A673 (cell line): ENCODE measurements around the gene EXPH5. TPM values are rescaled to one million over a fixed set of nuclear protein-coding genes. Genes with fewer than 3 reads are reported as not detected.

Experiments used
- BruUV-seq: library from RNA; stranded (reverse); fragments of 400-500 nt; replicated peaks from 2 replicates; lab custom pipeline; 2021; lab: Mats Ljungman, UMichigan
- CTCF ChIA-PET: fragments of 300-600 bp; sonication (Branson Sonifier 250); formaldehyde crosslinking; loops from one replicate; lab custom pipeline; 2022; ENCODE audit warnings: antibody characterized with exemption; lab: Charles Lee
- POLR2A ChIA-PET: fragments of 300-600 bp; sonication (Branson Sonifier 250); formaldehyde crosslinking; loops from one replicate; lab custom pipeline; 2022; ENCODE audit warnings: antibody characterized with exemption; ENCODE audit not compliant: low non-redundant PET; lab: Charles Lee
- DNase-seq: peaks from one replicate; pipeline ENCODE4 v3.0.0-alpha.2; 2015; ENCODE audit warnings: low spot score
- H3K27ac ChIP-seq: fragments of 200-600 bp; sonication (generic); 2 replicates; pipeline ENCODE4 v1.5.1; 2016; ENCODE audit warnings: mixed run types, low read depth, mild to moderate bottlenecking, mixed read lengths, antibody characterized with exemption, low read length; ENCODE audit not compliant: poor library complexity, severe bottlenecking
- H3K27me3 ChIP-seq: fragments of 200-600 bp; sonication (generic); replicated peaks from 2 replicates; pipeline ENCODE4 v1.6.1; 2017; ENCODE audit warnings: mixed run types, low read depth, mild to moderate bottlenecking, mixed read lengths, antibody characterized with exemption, low read length; ENCODE audit not compliant: insufficient read depth, poor library complexity
- H3K36me3 ChIP-seq: fragments of 200-600 bp; sonication (generic); 2 replicates; pipeline ENCODE4 v1.6.1; 2016; ENCODE audit warnings: mixed run types, mild to moderate bottlenecking, mixed read lengths, antibody characterized with exemption, low read length; ENCODE audit not compliant: insufficient read depth, poor library complexity, severe bottlenecking
- H3K4me1 ChIP-seq: fragments of 200-600 bp; sonication (generic); 2 replicates; pipeline ENCODE4 v1.6.1; 2017; ENCODE audit warnings: mixed run types, mild to moderate bottlenecking, mixed read lengths, antibody characterized with exemption, low read length; ENCODE audit not compliant: insufficient read depth, poor library complexity, severe bottlenecking
- H3K4me3 ChIP-seq: fragments of 200-600 bp; sonication (generic); 2 replicates; pipeline ENCODE4 v1.5.1; 2016; ENCODE audit warnings: low read depth, mixed run types, mild to moderate bottlenecking, mixed read lengths, low read length; ENCODE audit not compliant: poor library complexity, severe bottlenecking
- H3K9me3 ChIP-seq: fragments of 200-600 bp; sonication (generic); 2 replicates; pipeline ENCODE4 v1.6.1; 2016; ENCODE audit warnings: mixed run types, low read depth, mild to moderate bottlenecking, mixed read lengths, antibody characterized with exemption, low read length; ENCODE audit not compliant: poor library complexity, severe bottlenecking
- EZH2 ChIP-seq: fragments of 200-600 bp; sonication (generic); IDR thresholded peaks from 2 replicates; pipeline ENCODE4 v1.6.1; 2017; ENCODE audit warnings: borderline replicate concordance, low read depth, mild to moderate bottlenecking, mixed read lengths, antibody characterized with exemption, low read length; ENCODE audit not compliant: poor library complexity, severe bottlenecking
- intact Hi-C: fragments of 100-400 bp; cut with micrococcal nuclease; formaldehyde crosslinking; loops from one replicate; pipeline ENCODE4 v1.10.0; 2022; ENCODE audit not compliant: unreplicated experiment
- total RNA-seq: library from RNA; stranded (reverse); gene quantifications from 2 replicates; pipeline ENCODE4 v1.2.3, GENCODE V29; 2021
- TF ChIP-seq, protein P1 (sequence below): fragments of 300-800, 200-600 bp; sonication (generic); conservative IDR thresholded peaks from 2 replicates; pipeline ENCODE4 v1.5.1; 2017; ENCODE audit warnings: low read depth, mild to moderate bottlenecking, antibody characterized with exemption, low read length, moderate library complexity, mixed read lengths

EXPH5 gene
- total RNA-seq, 1 experiment from 2014 or later = 0.26 TPM

DNA sequence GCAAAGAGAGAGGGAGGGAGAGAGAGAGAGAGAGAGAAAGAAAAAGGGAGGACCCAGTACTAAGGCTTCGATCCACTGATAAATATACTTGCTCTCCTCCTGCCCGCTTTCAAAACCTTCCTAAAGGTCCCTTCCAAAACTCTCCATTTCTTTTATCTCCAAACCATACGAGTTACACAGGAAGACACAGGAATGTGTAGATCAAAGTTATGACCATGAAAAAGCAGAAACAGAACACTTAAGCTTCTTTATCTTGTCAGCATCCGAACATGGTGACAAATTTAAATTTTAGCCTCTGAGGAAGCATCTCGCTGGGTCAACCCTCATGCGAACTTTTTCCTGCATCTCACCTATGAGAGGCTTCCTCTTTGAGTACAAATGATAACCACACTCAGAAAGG is 66.2 kb downstream of the EXPH5 start:
- H3K9me3 ChIP-seq = no peaks in the 10 kb centered on the region
- H3K27me3 ChIP-seq = no peaks in the 10 kb centered on the region
- intact Hi-C loops = no loop called here
- POLR2A ChIA-PET = no interaction called here
- CTCF ChIA-PET = no interaction called here
- no peak overlapping the region for H3K4me3 ChIP-seq
- BruUV-seq = no TSS peak
- DNase-seq = no peak
- TF ChIP-seq, protein P1, sequence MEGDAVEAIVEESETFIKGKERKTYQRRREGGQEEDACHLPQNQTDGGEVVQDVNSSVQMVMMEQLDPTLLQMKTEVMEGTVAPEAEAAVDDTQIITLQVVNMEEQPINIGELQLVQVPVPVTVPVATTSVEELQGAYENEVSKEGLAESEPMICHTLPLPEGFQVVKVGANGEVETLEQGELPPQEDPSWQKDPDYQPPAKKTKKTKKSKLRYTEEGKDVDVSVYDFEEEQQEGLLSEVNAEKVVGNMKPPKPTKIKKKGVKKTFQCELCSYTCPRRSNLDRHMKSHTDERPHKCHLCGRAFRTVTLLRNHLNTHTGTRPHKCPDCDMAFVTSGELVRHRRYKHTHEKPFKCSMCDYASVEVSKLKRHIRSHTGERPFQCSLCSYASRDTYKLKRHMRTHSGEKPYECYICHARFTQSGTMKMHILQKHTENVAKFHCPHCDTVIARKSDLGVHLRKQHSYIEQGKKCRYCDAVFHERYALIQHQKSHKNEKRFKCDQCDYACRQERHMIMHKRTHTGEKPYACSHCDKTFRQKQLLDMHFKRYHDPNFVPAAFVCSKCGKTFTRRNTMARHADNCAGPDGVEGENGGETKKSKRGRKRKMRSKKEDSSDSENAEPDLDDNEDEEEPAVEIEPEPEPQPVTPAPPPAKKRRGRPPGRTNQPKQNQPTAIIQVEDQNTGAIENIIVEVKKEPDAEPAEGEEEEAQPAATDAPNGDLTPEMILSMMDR = no peak
- TF ChIP-seq EZH2 = no peak
- no peaks in the 10 kb centered on the region for H3K36me3 ChIP-seq
- H3K4me1 ChIP-seq = no peaks in the 10 kb centered on the region
- H3K27ac ChIP-seq = no peak overlapping the region

DNA sequence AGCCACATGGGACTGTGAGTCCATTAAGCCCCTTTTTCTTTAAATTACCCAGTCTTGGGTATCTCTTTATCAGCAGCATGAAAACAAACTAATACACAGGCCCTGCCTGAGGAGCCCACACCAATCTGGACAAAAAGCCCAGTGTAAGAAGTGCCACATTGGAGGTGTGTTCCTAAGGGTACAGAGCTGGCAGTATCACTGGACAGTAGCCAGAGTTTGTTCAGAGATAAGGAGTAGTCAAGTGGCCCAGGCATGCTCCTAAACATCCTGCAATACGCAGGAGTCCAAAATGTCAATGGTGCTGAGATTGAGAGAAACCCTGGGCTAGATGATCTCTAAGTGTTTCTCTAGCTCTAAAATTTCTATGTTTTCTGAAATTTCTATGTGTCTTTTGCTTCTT is 68.4 kb downstream of the EXPH5 start:
- TF ChIP-seq EZH2 = no peak
- TF ChIP-seq, protein P1 = no peak
- Histone ChIP-seq H3K4me3 (no peak overlapping the region), H3K9me3 (no peaks in the 10 kb centered on the region), H3K4me1 (no peaks in the 10 kb centered on the region), H3K36me3 (no peaks in the 10 kb centered on the region), H3K27me3 (no peaks in the 10 kb centered on the region), H3K27ac (no peak overlapping the region)
- DNase-seq = no peak
- no TSS peak for BruUV-seq
- intact Hi-C loops = no loop called here
- ChIA-PET CTCF (no interaction called here), POLR2A (no interaction called here)

DNA sequence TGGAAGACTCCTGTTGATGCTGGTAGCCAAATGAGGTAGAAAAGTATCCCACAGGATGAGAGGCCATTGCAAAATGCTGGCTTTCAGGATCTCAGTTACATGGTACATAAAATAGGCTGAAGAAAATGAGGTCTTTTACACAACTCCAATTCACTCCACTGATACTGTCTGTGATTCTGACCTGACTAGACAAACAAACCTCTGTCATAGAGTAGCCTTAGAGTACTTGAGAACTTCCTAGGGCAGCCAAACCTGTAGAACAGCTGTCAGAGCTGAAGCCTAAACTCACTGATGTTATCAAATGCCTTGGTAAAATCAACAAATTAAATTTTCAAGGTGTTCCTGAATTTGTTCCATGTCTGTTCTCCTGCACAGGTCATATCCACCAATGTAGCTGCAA is 69.1 kb downstream of the EXPH5 start:
- no peak overlapping the region for H3K27ac ChIP-seq
- ChIA-PET POLR2A (no interaction called here), CTCF (no interaction called here)
- BruUV-seq = no TSS peak
- DNase-seq = no peak
- H3K9me3 ChIP-seq = no peaks in the 10 kb centered on the region
- H3K4me3 ChIP-seq = no peak overlapping the region
- intact Hi-C loops = no loop called here
- no peaks in the 10 kb centered on the region for H3K27me3 ChIP-seq
- no peaks in the 10 kb centered on the region for H3K4me1 ChIP-seq
- no peak for TF ChIP-seq EZH2
- TF ChIP-seq, protein P1 = no peak
- H3K36me3 ChIP-seq = no peaks in the 10 kb centered on the region
